T-helper 2 cell treated with Interferon-gamma antibody and Interleukin-4, amounts not matched to agents 100 ng/mL and 5 ng/mL, for 36 hours (primary cell): ENCODE results near the gene FAM9C. TPM values are rescaled to one million over a fixed set of nuclear protein-coding genes. Genes with fewer than 3 reads are reported as not detected.

Source experiments
- intact Hi-C: fragments of 100-400 bp; cut with micrococcal nuclease; formaldehyde crosslinking; loops from one replicate; pipeline ENCODE4 v1.15.1; 2023
- total RNA-seq: library from RNA; stranded (reverse); gene quantifications from 2 replicates; pipeline ENCODE4 v1.2.3, GENCODE V29; 2022

The FAM9C gene
- total RNA-seq, 1 donor from 2014 or later: not detected

DNA sequence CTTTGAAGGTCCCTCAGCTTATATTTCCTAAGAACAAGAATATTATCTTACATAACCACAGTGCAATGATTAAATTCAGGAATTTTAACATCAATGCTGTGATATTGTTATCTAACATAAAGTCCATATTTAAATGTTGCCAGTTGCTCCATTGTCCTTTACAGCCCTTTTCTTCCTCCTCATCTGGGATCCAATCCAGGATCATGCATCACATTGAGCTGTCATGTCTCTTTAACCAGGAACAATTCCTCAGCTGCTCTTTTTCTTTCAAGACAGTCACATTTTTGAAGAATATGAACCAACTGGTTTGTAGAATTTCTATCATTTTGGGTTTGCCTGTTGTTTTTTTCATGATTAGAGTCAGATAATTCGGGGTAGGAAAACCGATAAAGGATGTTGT is 57.5 kb downstream of the FAM9C start:
- intact Hi-C loops: no loop called here

DNA sequence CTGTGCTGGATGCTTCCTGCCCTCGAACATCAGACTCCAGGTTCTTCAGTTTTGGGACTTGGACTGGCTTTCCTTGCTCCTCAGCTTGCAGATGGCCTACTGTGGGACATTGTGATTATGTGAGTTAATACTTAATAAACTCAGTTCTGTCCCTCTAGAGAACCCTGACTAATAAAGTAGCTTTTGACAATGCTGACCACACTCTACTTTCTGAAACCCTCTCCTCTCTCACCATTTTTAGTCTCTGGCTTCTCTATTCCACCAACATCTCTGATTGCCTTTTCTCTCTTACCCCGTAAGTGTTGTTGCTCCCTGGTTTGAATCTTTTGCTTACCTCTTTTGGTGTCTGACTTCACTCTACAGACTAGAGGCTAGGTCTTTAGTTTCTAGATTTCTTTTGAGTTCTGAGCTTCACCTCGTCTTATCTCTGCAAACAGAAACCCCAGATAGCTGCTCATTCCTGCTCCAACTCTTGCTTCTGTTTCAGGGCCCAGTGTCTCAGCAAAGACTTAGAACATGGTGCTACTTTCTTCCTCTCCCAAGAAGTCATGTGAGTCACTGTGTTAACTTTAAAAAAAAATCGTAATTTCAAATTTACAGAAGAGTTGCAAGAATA is 58.1 kb downstream of the FAM9C start:
- intact Hi-C loops: no loop called here

Other genes starting within 250 kb of the FAM9C start
- not detected in 2 replicates for gene TLR7, start 177.5 kb downstream of the FAM9C start, total RNA-seq
- gene TLR8, start 138.0 kb downstream of the FAM9C start, total RNA-seq: not detected in 2 replicates
- 11,581 and 11,751 TPM in 2 replicates for gene TMSB4X, start 69.5 kb downstream of the FAM9C start, total RNA-seq